ENCODE data around the gene CCDC141. TPM values are rescaled to one million over a fixed set of nuclear protein-coding genes. Genes with fewer than 3 reads are reported as not detected.
"Not testable (repeated sequence)": the region's sequence is repeated elsewhere in the genome, so short reads cannot be mapped to it uniquely, and the experiment has no call there.

CCDC141 gene
- total RNA-seq, 2 donors from 2014 or later = 79.4 to 97.5 TPM

DNA sequence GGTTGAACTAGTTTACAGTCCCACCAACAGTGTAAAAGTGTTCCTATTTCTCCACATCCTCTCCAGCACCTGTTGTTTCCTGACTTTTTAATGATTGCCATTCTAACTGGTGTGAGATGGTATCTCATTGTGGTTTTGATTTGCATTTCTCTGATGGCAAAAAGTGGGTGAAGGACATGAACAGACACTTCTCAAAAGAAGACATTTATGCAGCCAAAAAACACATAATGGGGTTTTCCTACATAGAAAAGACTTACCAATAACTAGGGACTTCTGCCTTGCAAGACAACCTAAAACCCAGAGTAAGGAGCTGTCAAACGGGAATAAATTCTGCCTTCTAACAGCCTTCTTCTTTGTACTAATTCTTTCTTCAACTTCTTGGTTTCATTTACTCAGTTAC is 4.3 kb downstream of the CCDC141 start:
- intact Hi-C loops (cut with DNase I); DNase-seq; ATAC-seq: not testable (repeated sequence)

DNA sequence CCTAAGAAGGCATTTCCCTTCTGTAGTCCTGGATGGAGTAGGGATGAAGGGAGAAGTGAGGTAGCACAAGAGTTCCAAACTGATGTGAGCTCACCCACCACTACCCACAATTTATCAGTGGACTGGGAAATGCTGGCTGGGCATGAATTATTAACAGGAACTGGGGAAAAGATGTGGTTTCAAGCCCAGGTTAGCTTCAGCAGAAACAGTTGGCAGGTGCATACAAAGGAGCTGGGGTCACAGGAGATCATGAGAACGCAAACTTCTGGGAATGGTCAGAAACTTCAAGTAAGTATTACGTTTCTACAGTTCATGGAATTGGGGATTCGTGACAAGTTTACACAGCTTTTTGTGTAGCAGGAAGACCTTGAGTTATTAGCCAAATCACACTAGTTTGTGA is 5.4 kb downstream of the CCDC141 start:
- no peak for DNase-seq
- intact Hi-C loops (cut with DNase I) = no loop called here
- ATAC-seq = no peak

DNA sequence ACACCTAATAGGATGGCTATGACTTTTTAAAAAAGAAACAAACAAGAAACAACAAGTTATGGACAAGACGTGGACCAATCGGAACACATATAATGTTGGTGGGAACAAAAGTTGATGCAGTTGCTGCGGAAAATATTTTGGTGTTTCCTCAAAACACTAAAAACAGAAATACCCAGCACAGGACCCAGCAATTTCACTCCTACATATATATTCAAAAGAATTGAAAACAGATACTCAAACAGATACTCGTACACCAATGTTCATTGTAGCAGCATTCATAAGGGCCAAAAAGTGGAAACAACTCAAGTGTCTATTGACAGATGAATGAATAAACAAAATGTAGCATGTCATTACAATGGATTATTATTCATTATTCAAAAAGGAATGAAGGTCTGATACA is 12.1 kb downstream of the CCDC141 start:
- DNase-seq (no peak), ATAC-seq (no peak)
- intact Hi-C loops (cut with DNase I) = no loop called here

DNA sequence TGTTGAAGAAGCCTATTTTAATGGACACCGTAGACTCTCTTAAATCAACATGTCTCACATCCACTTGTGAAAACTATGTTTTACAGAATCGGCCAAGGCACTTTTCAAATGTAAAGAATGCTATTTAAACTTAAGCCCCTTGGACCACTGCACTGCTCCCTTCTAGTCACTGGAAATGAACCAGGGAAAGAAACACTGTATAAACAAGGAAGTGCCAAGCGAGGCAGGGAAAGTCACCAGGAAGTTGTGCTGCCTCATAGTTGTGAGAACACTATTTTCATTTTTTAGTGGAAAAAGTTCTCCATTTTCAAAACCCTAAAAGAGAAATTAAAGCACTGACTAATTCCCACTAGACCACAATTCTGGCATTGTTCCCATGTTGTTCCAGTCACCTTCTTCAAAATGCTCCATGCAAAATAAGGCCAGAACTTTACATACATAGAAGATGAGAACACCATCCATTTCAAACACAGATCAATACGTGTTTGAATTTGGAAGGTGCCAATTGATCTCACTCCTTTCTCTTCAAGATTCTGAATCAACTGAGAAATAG is 13.5 kb downstream of the CCDC141 start:
- DNase-seq (no peak), ATAC-seq (no peak)
- intact Hi-C loops (cut with DNase I) = no loop called here

DNA sequence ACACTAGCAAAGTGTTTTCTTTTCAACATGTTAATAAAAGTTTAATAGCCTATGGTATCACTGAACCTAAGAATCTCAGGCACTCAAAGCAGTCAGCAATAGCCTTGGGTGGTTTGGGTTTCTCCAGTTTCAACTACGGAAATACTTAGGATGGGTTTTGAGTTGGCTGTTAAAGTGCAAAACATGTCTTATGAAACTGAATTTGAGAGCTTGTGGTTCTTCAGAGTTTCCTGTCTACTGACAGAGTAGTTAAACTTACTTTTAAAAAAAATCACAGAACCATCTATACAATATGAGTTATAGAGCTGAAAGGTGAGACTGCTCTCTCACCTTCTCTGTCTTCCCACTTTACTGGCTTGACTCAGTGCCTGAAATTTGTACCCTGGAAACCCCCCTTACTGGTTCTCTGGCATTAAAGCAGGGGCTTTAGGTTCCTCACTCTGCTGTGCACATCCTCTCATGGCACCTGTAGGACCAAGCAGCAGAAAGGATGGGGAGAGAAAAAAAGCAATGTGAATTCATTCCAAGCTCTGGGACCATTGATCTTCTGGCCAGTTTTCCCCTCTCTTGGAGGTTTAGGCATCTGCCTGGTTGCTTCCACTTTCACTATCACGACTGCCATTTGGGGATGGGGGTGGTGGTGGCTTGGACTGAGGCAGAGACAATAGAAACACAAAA is 18.1 kb downstream of the CCDC141 start:
- ATAC-seq = peak in 1 of 2 donors; percentile 30
- intact Hi-C loops (cut with DNase I) = no loop called here
- DNase-seq = no peak

DNA sequence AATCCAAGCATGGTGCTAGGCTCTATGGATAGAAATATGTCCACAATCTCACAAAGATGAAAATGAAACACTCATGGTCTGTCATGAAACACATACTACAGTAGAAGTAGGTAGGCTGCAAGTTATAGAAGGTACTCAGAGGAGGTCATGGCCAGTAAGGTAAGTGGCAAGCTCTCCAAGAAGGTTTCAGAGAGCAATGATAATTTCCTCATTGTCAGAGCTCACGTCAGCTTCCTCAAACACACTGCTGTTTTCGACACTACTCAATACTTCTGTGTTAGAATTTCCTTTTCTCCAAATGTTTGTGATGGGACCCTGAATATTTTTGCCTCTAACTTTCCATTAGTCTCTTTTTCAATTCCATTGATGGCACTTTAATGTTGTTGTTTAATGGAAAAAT is 25.5 kb downstream of the CCDC141 start:
- ATAC-seq (no peak), DNase-seq (no peak)
- intact Hi-C loops (cut with DNase I) = no loop called here

- peak in 1 of 2 donors; percentile 71 for ATAC-seq
- intact Hi-C loops (cut with DNase I) = no loop called here
- DNase-seq = no peak
These were observed 27.3 kb downstream of the CCDC141 start for GRCh38 chr2:179022685-179023084.

- DNase-seq = no peak
- intact Hi-C loops (cut with DNase I) = no loop called here
- ATAC-seq = peak in 1 of 2 donors; percentile 44
These were observed 28.7 kb downstream of the CCDC141 start for GRCh38 chr2:179021258-179021657.

- intact Hi-C loops (cut with DNase I) = no loop called here
- peak; percentile 24 for DNase-seq
- peak; percentile 59 for ATAC-seq
These were observed 29.7 kb downstream of the CCDC141 start for GRCh38 chr2:179020156-179020750.

- intact Hi-C loops (cut with DNase I) = no loop called here
- no peak for DNase-seq
- ATAC-seq = no peak
These were observed 30.7 kb downstream of the CCDC141 start for GRCh38 chr2:179019260-179019659.

- ATAC-seq = no peak
- intact Hi-C loops (cut with DNase I) = no loop called here
- DNase-seq = no peak
These were observed 32.1 kb downstream of the CCDC141 start for GRCh38 chr2:179017773-179018357.

DNA sequence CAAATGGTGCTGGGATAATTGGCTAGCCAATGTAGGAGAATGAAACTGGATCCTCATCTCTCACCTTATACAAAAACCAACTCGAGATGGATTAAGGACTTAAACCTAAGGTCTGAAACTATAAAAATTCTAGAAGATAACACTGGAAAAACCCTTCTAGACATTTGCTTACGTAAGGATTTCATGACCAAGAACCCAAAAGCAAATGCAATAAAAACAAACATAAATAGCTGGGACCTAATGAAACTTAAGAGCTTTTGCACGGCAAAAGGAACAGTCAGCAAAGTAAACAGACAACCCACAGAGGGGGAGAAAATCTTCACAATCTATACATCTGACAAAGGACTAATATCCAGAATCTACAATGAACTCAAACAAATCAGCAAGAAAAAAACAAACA is 35.7 kb downstream of the CCDC141 start:
- intact Hi-C loops (cut with DNase I); ATAC-seq; DNase-seq: not testable (repeated sequence)

- no peak for ATAC-seq
- intact Hi-C loops (cut with DNase I) = no loop called here
- no peak for DNase-seq
These were observed 44.0 kb downstream of the CCDC141 start for GRCh38 chr2:179005976-179006375.

GRCh38 chr2:178999476-178999875 is 50.5 kb downstream of the CCDC141 start:
- intact Hi-C loops (cut with DNase I) = no loop called here
- no peak for DNase-seq
- ATAC-seq = no peak

DNA sequence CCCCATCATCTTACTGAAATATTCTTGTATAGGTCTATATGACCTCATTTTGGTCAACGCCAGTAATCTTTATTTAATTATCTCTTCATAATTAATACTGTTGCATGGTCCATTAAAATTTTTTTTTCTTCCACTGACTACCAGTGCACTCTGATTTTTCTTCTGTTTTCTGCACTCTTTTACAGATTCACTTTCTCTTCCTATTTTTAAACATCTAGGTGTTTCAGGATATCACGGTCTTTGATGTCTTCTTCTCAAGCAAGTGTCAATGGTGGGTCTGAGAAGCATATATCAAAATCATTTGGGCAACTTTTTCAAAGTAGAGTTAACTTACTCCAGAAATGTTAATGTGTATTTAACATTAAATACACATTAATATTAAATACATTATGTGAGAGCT is 51.4 kb downstream of the CCDC141 start:
- DNase-seq (no peak), ATAC-seq (no peak)

GRCh38 chr2:178997477-178997876 is 52.5 kb downstream of the CCDC141 start:
- no peak for ATAC-seq
- intact Hi-C loops (cut with DNase I) = no loop called here
- no peak for DNase-seq

More for the DNA sequence above, 51.4 kb downstream of the CCDC141 start:
- intact Hi-C loops (cut with DNase I) = no loop called here

DNA sequence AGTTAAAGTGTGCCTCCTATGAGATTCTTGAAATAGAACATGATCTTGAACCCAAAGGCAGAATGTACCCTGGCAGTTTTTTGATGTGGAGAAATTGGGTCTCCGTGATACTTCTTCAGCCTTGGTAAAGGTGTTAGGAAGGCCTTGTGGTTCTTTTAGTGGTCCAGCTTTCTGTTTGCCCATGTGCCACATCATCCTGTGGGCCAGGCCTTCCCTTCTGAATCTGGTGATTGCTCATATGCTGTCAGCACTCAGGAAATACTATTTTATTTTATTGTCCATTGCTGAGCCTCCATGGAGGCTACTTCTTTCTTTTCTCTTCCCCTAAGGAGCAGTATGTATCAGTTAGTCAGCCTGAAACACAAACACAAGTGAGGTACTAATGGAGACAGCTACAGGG is 52.9 kb downstream of the CCDC141 start:
- intact Hi-C loops (cut with DNase I) = no loop called here
- DNase-seq = no peak
- ATAC-seq = no peak

DNA sequence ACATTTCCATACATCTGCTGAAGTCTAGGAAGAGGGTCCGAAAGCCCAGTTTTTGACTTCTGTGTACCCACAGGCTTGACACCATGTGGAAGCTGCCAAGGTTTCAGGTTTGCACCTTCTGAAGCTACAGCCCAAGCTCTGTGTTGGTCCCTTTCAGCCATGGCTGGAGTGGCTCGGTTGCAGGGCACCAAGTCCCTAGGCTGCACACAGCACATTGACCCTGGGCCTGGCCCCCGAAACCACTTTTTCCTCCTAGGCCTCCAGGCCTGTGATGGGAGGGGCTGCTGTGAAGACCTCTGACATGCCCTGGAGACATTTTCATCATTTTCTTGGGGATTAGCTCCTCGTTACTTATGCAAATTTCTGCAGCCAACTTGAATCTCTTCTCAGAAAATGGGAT is 55.7 kb downstream of the CCDC141 start:
- DNase-seq (no peak), ATAC-seq (no peak)
- intact Hi-C loops (cut with DNase I) = no loop called here

- DNase-seq (no peak), ATAC-seq (no peak)
- intact Hi-C loops (cut with DNase I) = no loop called here
These were observed 56.1 kb downstream of the CCDC141 start for GRCh38 chr2:178993788-178994187.

- DNase-seq; intact Hi-C loops (cut with DNase I); ATAC-seq: not testable (repeated sequence)
These were observed 57.2 kb downstream of the CCDC141 start for GRCh38 chr2:178992719-178993118.
